Measurements from ENCODE around the gene TNFRSF4.
"Not testable (repeated sequence)": the region's sequence is repeated elsewhere in the genome, so short reads cannot be mapped to it uniquely, and the experiment has no call there.

The TNFRSF4 gene

DNA sequence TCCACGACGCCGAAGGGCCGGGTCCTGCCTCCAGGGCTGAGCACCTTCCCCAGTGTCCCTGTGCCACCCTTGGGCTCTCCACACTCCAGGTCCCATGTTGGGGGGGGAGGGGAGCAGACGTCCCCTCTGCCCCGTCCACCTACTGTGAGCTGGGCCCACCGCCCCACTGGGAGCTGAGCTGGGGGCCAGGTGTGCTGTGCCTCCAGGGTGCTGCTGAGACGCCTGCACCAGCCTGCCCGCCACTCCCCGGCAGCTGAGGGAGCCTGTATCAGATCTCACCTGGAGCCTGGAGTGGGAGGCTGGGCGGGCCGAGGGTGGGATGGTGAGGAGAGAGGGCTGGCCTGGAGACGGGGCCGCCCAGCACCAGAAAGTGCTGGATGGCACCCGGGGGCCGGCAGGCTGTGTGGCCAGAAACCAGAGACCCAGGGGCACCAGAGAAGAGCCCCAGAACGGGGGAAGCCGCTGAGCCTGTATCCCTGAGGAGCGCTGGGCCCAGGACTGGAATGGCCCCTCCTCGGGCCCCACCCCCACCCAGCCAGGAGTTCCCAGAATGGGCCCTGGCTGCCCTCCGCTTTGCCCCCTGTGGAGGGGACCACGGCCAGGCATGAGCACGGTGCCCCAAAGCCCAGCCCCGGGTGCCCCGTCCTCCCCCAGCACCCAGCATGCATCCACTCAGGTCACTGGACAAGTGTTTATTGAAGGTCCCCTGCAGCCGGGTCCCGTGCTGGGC is 11.0 kb downstream of the TNFRSF4 start:
- no peak for DNase-seq (ENCODE audit: low spot score)

- DNase-seq (ENCODE audit: low spot score): no peak
These were observed 12.8 kb downstream of the TNFRSF4 start for GRCh38 chr1:1200876-1201810.

GRCh38 chr1:1199961-1200875 is 13.7 kb downstream of the TNFRSF4 start:
- no peak for DNase-seq (ENCODE audit: low spot score)

DNA sequence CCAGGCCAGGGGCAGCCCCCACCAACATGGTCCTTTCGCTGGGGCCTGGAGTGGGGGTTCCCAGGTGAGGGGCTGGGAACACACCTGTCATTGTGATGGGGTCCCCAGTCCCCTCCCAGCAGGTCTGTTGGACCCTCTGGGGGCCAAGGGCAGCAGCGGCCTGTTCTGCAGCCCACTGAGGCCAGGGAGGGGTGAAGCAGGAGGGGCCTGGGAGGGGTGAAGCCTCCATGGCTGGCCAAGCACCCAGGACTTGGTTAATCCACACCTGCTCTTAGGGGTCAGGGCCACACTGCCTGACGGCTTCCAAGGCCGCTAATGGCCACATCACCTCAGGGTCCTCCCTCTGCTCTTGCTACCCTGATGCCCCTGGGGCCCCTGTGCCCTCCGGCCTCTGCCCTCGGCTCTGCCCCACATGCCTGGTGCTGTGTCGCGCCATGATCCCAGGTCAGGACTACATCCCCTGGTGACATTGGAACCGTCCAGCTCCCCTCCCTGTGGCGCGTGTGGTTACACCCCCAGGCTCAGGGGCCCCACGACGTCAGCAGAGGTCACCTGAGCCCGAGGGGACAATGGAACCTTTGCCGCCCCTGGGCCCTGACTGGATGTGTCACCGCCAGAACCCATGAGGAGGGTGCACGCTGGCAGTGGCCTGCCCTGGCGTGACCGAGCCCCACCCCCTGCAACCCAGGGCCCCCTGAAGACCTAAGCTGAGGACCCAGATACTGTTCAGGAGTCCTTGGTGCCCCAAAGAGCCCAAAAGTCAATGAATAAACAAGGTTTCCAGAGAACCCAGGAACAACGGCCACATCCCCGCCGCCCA is 14.6 kb downstream of the TNFRSF4 start:
- no peak for DNase-seq (ENCODE audit: low spot score)

- no peak for DNase-seq (ENCODE audit: low spot score)
These were observed 15.4 kb downstream of the TNFRSF4 start for GRCh38 chr1:1198423-1199140.

- DNase-seq (ENCODE audit: low spot score): no peak
These were observed 16.2 kb downstream of the TNFRSF4 start for GRCh38 chr1:1197551-1198422.

GRCh38 chr1:1197188-1197500 is 16.8 kb downstream of the TNFRSF4 start:
- DNase-seq (ENCODE audit: low spot score): no peak

GRCh38 chr1:1196431-1197187 is 17.3 kb downstream of the TNFRSF4 start:
- DNase-seq (ENCODE audit: low spot score): no peak

GRCh38 chr1:1195726-1196125 is 18.2 kb downstream of the TNFRSF4 start:
- not testable (repeated sequence) for DNase-seq (ENCODE audit: low spot score)

- DNase-seq (ENCODE audit: low spot score): no peak
These were observed 19.2 kb downstream of the TNFRSF4 start for GRCh38 chr1:1194723-1195122.

- no peak for DNase-seq (ENCODE audit: low spot score)
These were observed 22.2 kb downstream of the TNFRSF4 start for GRCh38 chr1:1191734-1192133.

DNA sequence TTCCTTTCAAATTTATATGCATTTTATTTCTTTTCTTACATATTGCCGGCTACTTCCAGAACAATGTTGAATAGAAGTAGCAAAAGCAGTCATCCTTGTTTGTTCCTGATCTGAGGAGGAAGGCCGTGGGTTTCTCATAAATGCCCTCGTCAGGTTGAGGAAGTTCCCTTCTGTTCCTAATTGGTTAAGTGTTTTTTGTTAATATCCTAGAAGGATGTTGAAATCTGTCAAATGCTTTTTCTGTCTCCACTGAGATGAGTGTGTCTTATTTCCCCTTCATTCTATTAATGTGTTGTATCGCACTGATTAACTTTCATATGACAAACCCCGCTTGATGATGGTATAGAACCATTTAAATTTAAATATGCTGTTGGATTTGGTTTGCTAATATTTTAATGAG is 24.8 kb downstream of the TNFRSF4 start:
- no peak for DNase-seq (ENCODE audit: low spot score)

DNA sequence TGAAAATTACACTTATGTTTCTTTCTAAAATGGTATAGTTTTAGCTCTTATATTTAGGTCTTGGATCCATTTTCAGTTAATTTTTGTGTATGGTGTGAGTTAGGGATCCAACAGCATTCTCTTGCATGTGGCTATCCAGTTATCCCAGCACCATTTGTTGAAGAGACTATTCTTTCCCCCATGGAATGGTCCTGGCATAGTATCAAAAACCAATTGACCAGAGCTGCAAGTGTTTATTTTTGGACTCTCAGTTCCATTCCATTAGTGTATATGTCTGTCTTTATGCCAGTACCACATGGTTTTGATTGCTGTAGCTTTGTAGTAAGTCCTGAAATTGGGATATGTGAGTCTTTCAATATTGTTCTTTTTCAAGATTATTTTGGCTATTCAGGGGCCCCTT is 26.0 kb downstream of the TNFRSF4 start:
- DNase-seq (ENCODE audit: low spot score): no peak

- no peak for DNase-seq (ENCODE audit: low spot score)
These were observed 28.7 kb downstream of the TNFRSF4 start for GRCh38 chr1:1185101-1185765.

DNA sequence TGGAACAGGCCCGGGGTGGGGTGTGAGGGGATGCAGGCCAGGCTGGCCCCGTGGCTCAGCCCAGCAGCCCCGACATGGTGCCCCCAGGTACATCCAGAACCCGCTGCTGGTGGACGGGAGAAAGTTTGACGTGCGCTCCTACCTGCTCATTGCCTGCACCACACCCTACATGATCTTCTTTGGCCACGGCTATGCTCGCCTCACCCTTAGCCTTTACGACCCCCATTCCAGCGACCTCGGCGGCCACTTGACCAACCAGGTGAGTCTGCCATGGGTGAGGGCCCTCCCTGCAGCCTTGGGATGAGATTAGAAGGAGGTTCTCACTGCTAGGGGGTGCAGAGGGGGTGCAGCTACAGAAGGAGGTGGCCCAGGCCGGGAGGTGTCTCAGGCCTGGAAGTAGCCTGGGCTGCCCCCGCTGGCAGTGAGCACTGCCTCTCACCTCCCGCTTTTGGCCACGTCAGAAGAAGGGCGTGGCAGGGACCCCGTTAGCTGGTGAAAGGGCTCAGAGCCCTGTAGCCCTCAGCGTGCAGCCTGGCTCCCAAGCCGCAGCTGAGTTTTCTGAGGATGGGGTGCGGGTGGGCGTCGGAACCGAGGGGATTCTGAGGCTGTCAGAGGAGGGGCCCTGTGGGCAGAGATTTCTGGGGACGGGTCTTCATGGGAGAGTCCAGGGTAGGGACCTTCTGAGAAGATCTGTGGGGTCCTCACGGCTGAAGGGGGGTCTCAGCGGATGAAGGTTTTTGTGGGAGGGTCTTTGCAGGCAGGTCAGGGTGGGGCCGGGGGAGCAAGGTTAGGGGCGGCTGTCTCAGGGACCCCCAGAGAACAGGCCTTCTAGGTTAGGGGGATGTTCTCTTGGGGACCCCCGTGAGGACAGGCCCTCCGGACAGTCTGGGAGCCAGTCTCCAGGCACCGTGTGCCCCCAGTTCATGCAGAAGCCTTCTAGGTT is 29.8 kb downstream of the TNFRSF4 start:
- no peak for DNase-seq (ENCODE audit: low spot score)

DNA sequence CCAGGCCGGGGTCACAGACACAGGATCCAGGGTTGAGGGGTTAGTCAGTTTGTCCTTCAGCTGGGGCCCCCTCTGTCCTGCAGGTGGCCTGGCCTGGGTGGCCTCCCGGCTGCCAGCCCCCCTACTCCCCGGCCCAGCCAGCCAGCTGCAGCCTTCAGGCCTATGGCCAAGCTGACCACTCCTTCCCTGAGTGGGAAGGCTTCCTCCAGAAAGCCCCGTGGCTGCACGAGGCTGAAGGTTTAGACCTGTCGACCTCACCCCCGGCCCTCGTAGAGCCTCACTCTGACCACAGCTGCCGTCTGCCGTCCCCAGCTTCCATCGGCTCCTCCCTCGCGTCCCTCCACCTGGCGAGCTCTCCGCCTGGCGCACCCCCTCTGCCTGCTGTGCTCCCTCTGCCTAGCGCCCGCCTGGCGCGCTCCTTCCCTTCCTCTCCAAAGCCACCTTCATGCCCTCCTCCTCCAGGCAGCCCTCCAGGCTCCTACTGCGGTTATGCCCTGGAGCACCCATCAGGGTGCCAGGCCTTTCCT is 30.7 kb downstream of the TNFRSF4 start:
- DNase-seq (ENCODE audit: low spot score): no peak
